Measurements from ENCODE around the gene NTN1.

The NTN1 gene

GRCh38 chr17:9187828-9188227 lies 166.5 kb downstream of the NTN1 start:
- DNase-seq (ENCODE audit: low spot score): no peak
- no peak for TF ChIP-seq CTCF (IDR thresholded peaks at IDR 0.05; ENCODE audit: extremely low read depth, missing control alignments)

- no peak for TF ChIP-seq CTCF (IDR thresholded peaks at IDR 0.05; ENCODE audit: extremely low read depth, missing control alignments)
- no peak for DNase-seq (ENCODE audit: low spot score)
Measured at GRCh38 chr17:9188367-9188766, 167.1 kb downstream of the NTN1 start.

- no peak for DNase-seq (ENCODE audit: low spot score)
- TF ChIP-seq CTCF (IDR thresholded peaks at IDR 0.05; ENCODE audit: extremely low read depth, missing control alignments): no peak
Measured at GRCh38 chr17:9189870-9190269, 168.6 kb downstream of the NTN1 start.

GRCh38 chr17:9192010-9192409 lies 170.7 kb downstream of the NTN1 start:
- no peak for TF ChIP-seq CTCF (IDR thresholded peaks at IDR 0.05; ENCODE audit: extremely low read depth, missing control alignments)
- no peak for DNase-seq (ENCODE audit: low spot score)

- DNase-seq (ENCODE audit: low spot score): no peak
- no peak for TF ChIP-seq CTCF (IDR thresholded peaks at IDR 0.05; ENCODE audit: extremely low read depth, missing control alignments)
Measured at GRCh38 chr17:9195411-9195810, 174.1 kb downstream of the NTN1 start.

- TF ChIP-seq CTCF (IDR thresholded peaks at IDR 0.05; ENCODE audit: extremely low read depth, missing control alignments): no peak
- no peak for DNase-seq (ENCODE audit: low spot score)
Measured at GRCh38 chr17:9195961-9196670, 174.8 kb downstream of the NTN1 start.

GRCh38 chr17:9199571-9200551 lies 178.6 kb downstream of the NTN1 start:
- no peak for DNase-seq (ENCODE audit: low spot score)
- no peak for TF ChIP-seq CTCF (IDR thresholded peaks at IDR 0.05; ENCODE audit: extremely low read depth, missing control alignments)

Data from GM20000 (cell line).